ENCODE data around the gene TP53INP2. TPM values are rescaled to one million over a fixed set of nuclear protein-coding genes. Genes with fewer than 3 reads are reported as not detected.

The TP53INP2 gene
- polyA plus RNA-seq, 1 of the 3 experiments (the other 2 are of a cell fraction): 6.4 TPM

GRCh38 chr20:34750484-34750883 lies 46.3 kb downstream of the TP53INP2 start:
- WGBS (ENCODE audit: low lambda C conversion rate): 64% methylated on average over 2 of the region's 2 CpGs
- Histone ChIP-seq H3K36me3 (replicated peaks in 1 of 2; ENCODE audit: control insufficient read depth in 1 of 2, insufficient read depth in 2 of 2, low read length in 1 of 2) (peaks cover 40 to 71% of the 10 kb centered on the region in 2 experiments), H3K9ac (no peak overlapping the region), H3K4me1 (ENCODE audit: control insufficient read depth in 1 of 2, insufficient read depth in 2 of 2, low read depth in 1 of 2, low read length in 1 of 2) (no peaks in the 10 kb centered on the region), H3K9me3 (no peaks in the 10 kb centered on the region), H3K27ac (ENCODE audit: low read depth in 2 of 2, low read length in 1 of 2) (no peak overlapping the region), H3K9me2 (no peaks in the 10 kb centered on the region), H4K20me1 (ENCODE audit: insufficient read depth) (no peaks in the 10 kb centered on the region), H3K4me3 (ENCODE audit: low read depth in 2 of 2, low read length in 1 of 2) (no peak overlapping the region), H3K27me3 (ENCODE audit: insufficient read depth) (no peaks in the 10 kb centered on the region), H2AFZ (ENCODE audit: low read depth) (no peak overlapping the region), H3K4me2 (no peak overlapping the region), H3K79me2 (ENCODE audit: insufficient read depth) (no peaks in the 10 kb centered on the region), H3F3A (replicated peaks; ENCODE audit: insufficient read depth) (no peaks in the 10 kb centered on the region)
- POLR2A ChIA-PET: no interaction called here
- no peak for DNase-seq
- CTCF ChIA-PET: interaction anchor here (1.2 kb wide), 1 partner anchor 42 kb away, joined by 3 read pairs; no protein-coding TSS in a partner anchor
- TF ChIP-seq EP300 (IDR thresholded peaks at IDR 0.05; ENCODE audit: borderline replicate concordance in 1 of 2, low read depth in 1 of 2, low read length in 1 of 2) (no peak), YY1 (IDR thresholded peaks at IDR 0.05; ENCODE audit: low read depth) (no peak), TCF12 (IDR thresholded peaks at IDR 0.05) (no peak), RCOR1 (IDR thresholded peaks at IDR 0.05; ENCODE audit: low read length) (no peak), USF2 (IDR thresholded peaks at IDR 0.05; ENCODE audit: borderline replicate concordance, low read depth, low read length) (no peak)

GRCh38 chr20:34751453-34751852 lies 47.3 kb downstream of the TP53INP2 start:
- Histone ChIP-seq H4K20me1 (ENCODE audit: insufficient read depth) (no peaks in the 10 kb centered on the region), H3K9me3 (no peaks in the 10 kb centered on the region), H3F3A (replicated peaks; ENCODE audit: insufficient read depth) (no peaks in the 10 kb centered on the region), H2AFZ (ENCODE audit: low read depth) (no peak overlapping the region), H3K79me2 (ENCODE audit: insufficient read depth) (no peaks in the 10 kb centered on the region), H3K27me3 (ENCODE audit: insufficient read depth) (no peaks in the 10 kb centered on the region), H3K9ac (no peak overlapping the region), H3K9me2 (no peaks in the 10 kb centered on the region), H3K4me2 (no peak overlapping the region), H3K4me1 (ENCODE audit: control insufficient read depth in 1 of 2, insufficient read depth in 2 of 2, low read depth in 1 of 2, low read length in 1 of 2) (no peaks in the 10 kb centered on the region), H3K4me3 (ENCODE audit: low read depth in 2 of 2, low read length in 1 of 2) (no peak overlapping the region), H3K27ac (ENCODE audit: low read depth in 2 of 2, low read length in 1 of 2) (no peak overlapping the region), H3K36me3 (replicated peaks in 1 of 2; ENCODE audit: control insufficient read depth in 1 of 2, insufficient read depth in 2 of 2, low read length in 1 of 2) (peaks cover 34 to 66% of the 10 kb centered on the region in 2 experiments)
- WGBS (ENCODE audit: low lambda C conversion rate): 95% methylated on average over 3 of the region's 3 CpGs
- no peak for DNase-seq
- no peak for TF ChIP-seq ELF1 (IDR thresholded peaks at IDR 0.05)
- TF ChIP-seq EZH2phosphoT487 (IDR thresholded peaks at IDR 0.05; ENCODE audit: borderline replicate concordance, low read depth): no peak
- TF ChIP-seq NFIC (IDR thresholded peaks at IDR 0.05; ENCODE audit: borderline replicate concordance): no peak
- TF ChIP-seq RFX5 (IDR thresholded peaks at IDR 0.05; ENCODE audit: low read length): no peak
- TF ChIP-seq ZBTB33 (IDR thresholded peaks at IDR 0.05; ENCODE audit: borderline replicate concordance, low read depth): no peak
- no peak for TF ChIP-seq TCF12 (IDR thresholded peaks at IDR 0.05)
- TF ChIP-seq FOXJ3 (CRISPR knock-in tag; IDR thresholded peaks at IDR 0.05): no peak
- no peak for TF ChIP-seq RXRA (IDR thresholded peaks at IDR 0.05; ENCODE audit: borderline replicate concordance, low read depth)
- no peak for TF ChIP-seq JUND (IDR thresholded peaks at IDR 0.05)
- ChIA-PET CTCF (interaction anchor here (1.2 kb wide), 1 partner anchor 18 kb away, joined by 5 read pairs; no protein-coding TSS in a partner anchor), POLR2A (interaction anchor here (0.6 kb wide), 1 partner anchor 215 kb away, joined by 3 read pairs; no protein-coding TSS in a partner anchor)
